Type B pancreatic cell (in vitro differentiated cells): ENCODE results near the gene KCMF1. TPM values are rescaled to one million over a fixed set of nuclear protein-coding genes. Genes with fewer than 3 reads are reported as not detected.

Source experiments
- DNase-seq: peaks from one replicate; pipeline ENCODE4 v3.0.0; 2021; ENCODE audit warnings: mixed read lengths; ENCODE audit not compliant: unreplicated experiment; ENCODE audit errors: extremely low spot score
- H3K27ac Mint-ChIP-seq: 2 replicates; pipeline ENCODE4 v1.8.0; 2021; ENCODE audit warnings: mild to moderate bottlenecking, mixed read lengths
- H3K27me3 Mint-ChIP-seq: 2 replicates; pipeline ENCODE4 v1.8.0; 2021; ENCODE audit warnings: mixed read lengths
- H3K36me3 Mint-ChIP-seq: 2 replicates; pipeline ENCODE4 v1.8.0; 2021; ENCODE audit warnings: mixed read lengths
- H3K4me1 Mint-ChIP-seq: one replicate; pipeline ENCODE4 v1.8.0; 2021; ENCODE audit warnings: mixed read lengths; ENCODE audit not compliant: unreplicated experiment
- H3K4me3 Mint-ChIP-seq: 2 replicates; pipeline ENCODE4 v1.8.0; 2021; ENCODE audit warnings: mild to moderate bottlenecking, mixed read lengths
- H3K9me3 Mint-ChIP-seq: 2 replicates; pipeline ENCODE4 v1.8.0; 2021; ENCODE audit warnings: mixed read lengths
- total RNA-seq: library from RNA; stranded (reverse); gene quantifications from 2 replicates; pipeline ENCODE4 v1.2.1, GENCODE V29; 2021; ENCODE audit warnings: low replicate concordance
- TF ChIP-seq, protein P1 (sequence below): fragments of 200-600 bp; sonication (generic); conservative IDR thresholded peaks from 2 replicates; pipeline ENCODE4 v1.5.0; 2021; ENCODE audit warnings: antibody characterized with exemption, mild to moderate bottlenecking

The KCMF1 gene
- total RNA-seq, 1 donor from 2014 or later: 62.2 TPM

DNA sequence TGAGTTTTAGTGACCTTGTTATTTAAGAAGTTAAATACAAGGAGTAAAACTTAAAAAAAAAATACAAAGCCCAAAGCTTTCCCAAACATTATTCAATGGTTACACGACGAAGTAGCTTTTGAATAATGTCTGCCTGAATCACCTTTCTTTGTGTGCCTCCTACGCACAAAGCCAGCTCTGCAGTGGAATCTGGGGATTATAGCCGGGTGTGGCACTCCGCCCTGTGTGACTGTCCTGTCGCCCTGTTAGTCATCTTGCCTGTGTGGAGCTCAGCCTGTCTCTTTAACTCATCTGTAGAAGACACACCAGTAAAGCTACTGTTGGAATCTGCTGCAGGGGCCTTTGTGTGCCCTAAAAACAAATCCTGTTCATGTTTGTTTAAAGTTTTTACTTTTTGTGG lies 82.8 kb downstream of the KCMF1 start:
- Mint-ChIP-seq H3K27me3 (no peaks in the 10 kb centered on the region), H3K4me3 (no peak overlapping the region)

DNA sequence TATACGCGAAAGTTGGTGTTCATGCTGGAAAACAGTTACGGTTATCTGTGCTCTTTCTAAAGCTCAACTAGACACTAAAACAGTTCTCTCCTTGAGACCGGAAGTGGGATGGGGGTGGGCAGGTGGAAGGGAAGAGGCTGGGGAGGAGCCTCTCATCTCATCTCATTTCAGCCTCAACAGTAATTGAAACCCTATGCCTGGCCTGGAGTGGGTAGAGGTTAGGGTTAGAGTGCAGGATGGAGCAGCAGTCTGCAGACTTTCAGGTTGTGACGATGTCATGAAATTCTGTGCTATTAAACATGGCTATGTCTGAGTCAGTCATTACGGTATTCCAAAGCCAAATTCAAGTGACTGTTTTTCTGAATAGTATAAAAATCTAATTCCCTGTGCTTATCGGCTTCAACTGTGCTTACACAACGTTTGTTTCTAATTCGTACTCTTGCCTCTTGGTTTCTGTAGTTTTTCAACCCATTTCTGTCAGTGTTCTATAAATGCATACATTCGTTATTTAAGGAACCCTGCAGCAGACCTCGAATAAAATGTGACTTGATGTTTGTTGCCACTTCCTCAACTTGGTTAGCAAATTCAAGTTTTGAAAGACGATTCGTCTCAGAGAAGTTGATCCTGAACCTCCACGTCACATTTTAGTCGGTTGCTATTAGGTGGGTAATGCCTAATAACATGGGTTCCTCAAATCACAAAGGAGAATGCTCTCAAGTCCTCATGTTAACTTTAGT lies 86.4 kb downstream of the KCMF1 start:
- Mint-ChIP-seq H3K27ac (no peak overlapping the region), H3K36me3 (peaks cover 5% of the 10 kb centered on the region), H3K4me3 (no peak overlapping the region), H3K9me3 (no peaks in the 10 kb centered on the region), H3K27me3 (no peaks in the 10 kb centered on the region), H3K4me1 (peaks cover 44% of the 10 kb centered on the region)
- DNase-seq: no peak
- TF ChIP-seq, protein P1, sequence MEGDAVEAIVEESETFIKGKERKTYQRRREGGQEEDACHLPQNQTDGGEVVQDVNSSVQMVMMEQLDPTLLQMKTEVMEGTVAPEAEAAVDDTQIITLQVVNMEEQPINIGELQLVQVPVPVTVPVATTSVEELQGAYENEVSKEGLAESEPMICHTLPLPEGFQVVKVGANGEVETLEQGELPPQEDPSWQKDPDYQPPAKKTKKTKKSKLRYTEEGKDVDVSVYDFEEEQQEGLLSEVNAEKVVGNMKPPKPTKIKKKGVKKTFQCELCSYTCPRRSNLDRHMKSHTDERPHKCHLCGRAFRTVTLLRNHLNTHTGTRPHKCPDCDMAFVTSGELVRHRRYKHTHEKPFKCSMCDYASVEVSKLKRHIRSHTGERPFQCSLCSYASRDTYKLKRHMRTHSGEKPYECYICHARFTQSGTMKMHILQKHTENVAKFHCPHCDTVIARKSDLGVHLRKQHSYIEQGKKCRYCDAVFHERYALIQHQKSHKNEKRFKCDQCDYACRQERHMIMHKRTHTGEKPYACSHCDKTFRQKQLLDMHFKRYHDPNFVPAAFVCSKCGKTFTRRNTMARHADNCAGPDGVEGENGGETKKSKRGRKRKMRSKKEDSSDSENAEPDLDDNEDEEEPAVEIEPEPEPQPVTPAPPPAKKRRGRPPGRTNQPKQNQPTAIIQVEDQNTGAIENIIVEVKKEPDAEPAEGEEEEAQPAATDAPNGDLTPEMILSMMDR: no peak

More for the DNA sequence above, 82.8 kb downstream of the KCMF1 start:
- peaks cover 31% of the 10 kb centered on the region for H3K4me1 Mint-ChIP-seq
- H3K27ac Mint-ChIP-seq: peak overlapping the region; percentile 94
- peaks cover 8% of the 10 kb centered on the region for H3K36me3 Mint-ChIP-seq
- TF ChIP-seq, protein P1: no peak
- no peak for DNase-seq
- H3K9me3 Mint-ChIP-seq: no peaks in the 10 kb centered on the region

DNA sequence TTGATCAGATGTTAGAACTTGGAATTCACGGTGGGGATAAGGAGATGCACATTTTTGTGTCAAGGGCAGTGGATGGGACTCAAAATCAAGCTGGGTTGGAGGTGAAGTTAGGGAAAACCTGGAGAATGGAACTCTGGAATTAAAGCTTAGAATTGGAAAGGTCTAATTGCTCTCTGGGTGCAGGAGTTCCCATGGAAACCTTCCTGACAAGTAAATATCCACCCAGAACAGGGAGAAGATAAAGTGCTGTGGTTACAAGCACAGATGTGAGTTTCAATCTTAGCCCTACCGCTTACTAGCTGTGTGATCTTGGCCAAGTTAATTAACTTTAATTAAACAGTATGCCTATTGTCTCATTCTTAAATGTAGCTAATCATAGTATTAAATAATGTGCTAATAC lies 90.9 kb downstream of the KCMF1 start:
- Mint-ChIP-seq H3K27ac (no peak overlapping the region), H3K9me3 (no peaks in the 10 kb centered on the region), H3K4me1 (peaks cover 38% of the 10 kb centered on the region), H3K4me3 (no peak overlapping the region), H3K27me3 (peaks cover 13% of the 10 kb centered on the region), H3K36me3 (no peaks in the 10 kb centered on the region)
- no peak for DNase-seq
- TF ChIP-seq, protein P1: no peak

DNA sequence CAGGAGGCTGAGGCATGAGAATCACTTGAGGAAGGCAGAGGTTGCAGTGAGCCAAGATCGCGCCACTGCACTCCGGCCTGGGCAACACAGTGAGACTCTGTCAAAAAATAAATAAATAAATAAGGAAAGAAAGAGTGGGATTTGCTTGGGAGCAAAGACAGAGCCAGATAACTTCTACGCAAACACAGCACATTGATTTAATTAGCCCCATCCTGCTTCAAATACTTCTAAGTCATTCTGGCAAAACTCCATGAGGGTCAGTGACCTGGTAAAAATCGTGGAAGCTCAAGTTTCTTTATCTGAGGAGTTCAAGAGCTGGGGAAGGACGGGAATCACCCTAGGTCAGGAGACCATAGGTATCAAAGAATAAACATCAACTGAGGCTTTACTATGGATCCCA lies 91.6 kb downstream of the KCMF1 start:
- Mint-ChIP-seq H3K36me3 (no peaks in the 10 kb centered on the region), H3K4me3 (no peak overlapping the region), H3K27ac (no peak overlapping the region), H3K9me3 (no peaks in the 10 kb centered on the region), H3K4me1 (peaks cover 41% of the 10 kb centered on the region), H3K27me3 (peaks cover 13% of the 10 kb centered on the region)
- DNase-seq: no peak
- TF ChIP-seq, protein P1: no peak

DNA sequence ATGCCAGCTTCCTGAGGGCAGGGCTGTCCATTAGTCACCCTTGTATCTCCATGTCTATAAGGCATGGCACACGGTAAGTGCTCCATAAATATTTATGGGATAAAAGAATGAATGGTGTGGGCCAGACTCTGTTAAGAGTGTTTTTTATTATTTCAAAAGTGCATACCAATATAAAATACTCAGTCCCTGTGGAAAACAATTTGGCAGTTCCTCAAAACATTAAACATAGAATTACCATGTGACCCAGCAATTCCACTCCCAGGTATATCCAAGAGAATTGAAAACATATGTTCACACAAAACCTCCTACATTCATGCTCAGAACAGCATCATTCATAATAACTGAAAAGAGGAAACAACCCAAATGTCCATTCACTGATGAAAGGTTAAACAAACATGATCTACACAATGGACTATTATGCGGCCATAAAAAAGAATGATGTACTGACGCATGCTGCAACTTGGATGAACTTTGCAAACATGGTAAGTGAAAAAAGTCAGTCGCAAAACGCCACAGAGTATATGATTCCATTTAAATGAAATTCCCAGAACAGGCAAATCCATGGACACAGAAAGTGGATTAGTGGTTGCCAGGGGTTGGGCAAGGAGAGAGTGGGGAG lies 93.1 kb downstream of the KCMF1 start:
- H3K4me1 Mint-ChIP-seq: peaks cover 35% of the 10 kb centered on the region
- TF ChIP-seq, protein P1: no peak
- H3K36me3 Mint-ChIP-seq: no peaks in the 10 kb centered on the region
- no peak for DNase-seq
- peaks cover 13% of the 10 kb centered on the region for H3K27me3 Mint-ChIP-seq
- no peaks in the 10 kb centered on the region for H3K9me3 Mint-ChIP-seq
- H3K27ac Mint-ChIP-seq: no peak overlapping the region
- no peak overlapping the region for H3K4me3 Mint-ChIP-seq
